ENCODE measurements around the gene ETV6. TPM values are rescaled to one million over a fixed set of nuclear protein-coding genes. Genes with fewer than 3 reads are reported as not detected.

Gene ETV6
- total RNA-seq: 14.7 TPM

DNA sequence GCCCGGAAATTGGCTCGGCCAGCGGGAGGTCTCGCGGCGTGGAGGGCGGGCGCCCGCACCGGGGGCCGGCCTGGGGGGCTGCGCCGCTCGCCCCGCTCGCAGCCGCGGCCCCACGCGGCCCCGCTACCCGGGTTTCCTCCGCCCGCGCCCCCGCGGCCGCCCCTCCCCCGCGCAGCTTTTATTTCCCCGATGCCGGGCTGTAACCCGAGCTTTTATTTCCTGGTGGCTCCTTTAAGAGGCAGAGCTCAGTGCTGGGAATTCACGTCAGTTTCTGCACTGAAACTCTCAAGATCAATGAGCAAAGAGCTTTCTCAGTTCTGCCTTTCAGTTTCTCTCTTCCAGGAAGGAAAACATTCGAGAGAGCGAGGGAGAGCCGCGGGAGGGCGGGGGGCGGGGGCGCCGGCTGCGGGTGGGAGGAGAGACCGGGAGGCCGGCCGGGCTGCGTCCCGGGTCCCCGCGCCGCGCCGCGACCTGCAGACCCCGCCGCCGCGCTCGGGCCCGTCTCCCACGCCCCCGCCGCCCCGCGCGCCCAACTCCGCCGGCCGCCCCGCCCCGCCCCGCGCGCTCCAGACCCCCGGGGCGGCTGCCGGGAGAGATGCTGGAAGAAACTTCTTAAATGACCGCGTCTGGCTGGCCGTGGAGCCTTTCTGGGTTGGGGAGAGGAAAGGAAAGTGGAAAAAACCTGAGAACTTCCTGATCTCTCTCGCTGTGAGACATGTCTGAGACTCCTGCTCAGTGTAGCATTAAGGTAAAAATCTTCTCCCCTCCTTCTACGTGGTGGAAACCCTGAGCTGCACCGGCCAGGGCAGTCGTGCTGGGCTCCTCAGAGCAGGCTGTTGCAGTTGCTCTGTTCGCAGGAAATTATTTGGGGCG lies at the start of gene ETV6:
Gene ETV6 (plus strand): TSS at position 262 of the 873 bp plus-strand sequence. CDS start 454 bp downstream, at position 716.
- no peak for DNase-seq (ENCODE audit: extremely low spot score in 2 of 2)
- TF ChIP-seq POLR2A (IDR thresholded peaks at IDR 0.05): peak in 1 of 2 donors; percentile 29
- TF ChIP-seq, protein P1, sequence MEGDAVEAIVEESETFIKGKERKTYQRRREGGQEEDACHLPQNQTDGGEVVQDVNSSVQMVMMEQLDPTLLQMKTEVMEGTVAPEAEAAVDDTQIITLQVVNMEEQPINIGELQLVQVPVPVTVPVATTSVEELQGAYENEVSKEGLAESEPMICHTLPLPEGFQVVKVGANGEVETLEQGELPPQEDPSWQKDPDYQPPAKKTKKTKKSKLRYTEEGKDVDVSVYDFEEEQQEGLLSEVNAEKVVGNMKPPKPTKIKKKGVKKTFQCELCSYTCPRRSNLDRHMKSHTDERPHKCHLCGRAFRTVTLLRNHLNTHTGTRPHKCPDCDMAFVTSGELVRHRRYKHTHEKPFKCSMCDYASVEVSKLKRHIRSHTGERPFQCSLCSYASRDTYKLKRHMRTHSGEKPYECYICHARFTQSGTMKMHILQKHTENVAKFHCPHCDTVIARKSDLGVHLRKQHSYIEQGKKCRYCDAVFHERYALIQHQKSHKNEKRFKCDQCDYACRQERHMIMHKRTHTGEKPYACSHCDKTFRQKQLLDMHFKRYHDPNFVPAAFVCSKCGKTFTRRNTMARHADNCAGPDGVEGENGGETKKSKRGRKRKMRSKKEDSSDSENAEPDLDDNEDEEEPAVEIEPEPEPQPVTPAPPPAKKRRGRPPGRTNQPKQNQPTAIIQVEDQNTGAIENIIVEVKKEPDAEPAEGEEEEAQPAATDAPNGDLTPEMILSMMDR (IDR thresholded peaks at IDR 0.05): no peak
- Histone ChIP-seq H3K27me3 (no peaks in the 10 kb centered on the region), H3K36me3 (no peaks in the 10 kb centered on the region), H3K27ac (peak within 1 kb of the TSS; percentile 89), H3K9me3 (no peaks in the 10 kb centered on the region), H3K4me1 (peaks cover 41% of the 10 kb centered on the region), H3K4me3 (peak within 1 kb of the TSS; percentile 87 to 89)
- intact Hi-C loops (cut with DNase I): loop anchor here (10.0 kb wide), 1 partner anchor 225 kb away; no protein-coding TSS in a partner anchor

DNA sequence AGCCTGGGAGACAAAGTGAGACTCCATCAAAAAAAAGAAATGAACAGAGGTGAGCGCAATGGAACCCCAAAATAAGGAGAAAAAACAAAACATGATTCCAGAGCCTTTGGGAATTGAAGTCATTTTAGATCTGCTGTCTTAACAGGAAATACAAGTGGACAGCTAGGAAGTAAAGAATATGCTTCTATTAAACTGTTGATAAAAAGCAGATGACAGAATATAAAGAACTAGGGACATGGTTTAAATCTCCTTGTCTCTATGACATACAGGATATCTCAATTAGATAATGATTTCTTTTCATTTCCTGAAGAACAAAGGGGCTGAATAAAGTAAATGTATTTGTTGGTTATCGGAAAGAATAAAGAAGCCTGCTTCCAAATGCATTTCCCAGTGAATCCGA lies 49.3 kb upstream of the ETV6 start:
- Histone ChIP-seq H3K27ac (no peak overlapping the region), H3K4me3 (no peak overlapping the region), H3K27me3 (no peaks in the 10 kb centered on the region), H3K9me3 (no peaks in the 10 kb centered on the region), H3K4me1 (no peaks in the 10 kb centered on the region), H3K36me3 (no peaks in the 10 kb centered on the region)
- no peak for TF ChIP-seq POLR2AphosphoS5 (IDR thresholded peaks at IDR 0.05; ENCODE audit: insufficient read depth in 1 of 2, low read depth in 1 of 2)
- TF ChIP-seq, protein P1 (IDR thresholded peaks at IDR 0.05): no peak
- no peak for TF ChIP-seq POLR2A (IDR thresholded peaks at IDR 0.05)
- no peak for DNase-seq (ENCODE audit: extremely low spot score in 2 of 2)
- intact Hi-C loops (cut with DNase I): no loop called here

DNA sequence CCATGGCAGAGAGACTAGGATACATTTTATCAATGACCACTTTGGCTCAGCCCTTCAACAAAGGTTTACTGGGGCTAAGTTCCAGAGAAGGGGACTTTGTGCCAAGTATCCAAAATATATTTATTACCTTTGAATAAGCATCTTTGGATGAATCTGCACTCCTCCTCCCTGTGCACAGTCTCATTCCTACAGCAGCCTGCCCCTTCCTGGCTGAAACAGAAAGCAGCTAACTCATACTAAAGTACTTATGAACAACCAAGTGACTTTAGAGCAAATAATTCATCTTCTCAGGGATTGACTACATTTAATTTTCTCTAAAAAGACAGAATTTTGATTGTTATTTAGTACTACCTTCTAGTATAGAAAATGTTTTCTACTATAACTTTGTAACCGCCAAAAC lies 47.8 kb upstream of the ETV6 start:
- Histone ChIP-seq H3K4me1 (no peaks in the 10 kb centered on the region), H3K9me3 (no peaks in the 10 kb centered on the region), H3K27me3 (no peaks in the 10 kb centered on the region), H3K27ac (no peak overlapping the region), H3K36me3 (no peaks in the 10 kb centered on the region), H3K4me3 (no peak overlapping the region)
- no peak for DNase-seq (ENCODE audit: extremely low spot score in 2 of 2)
- intact Hi-C loops (cut with DNase I): no loop called here
- TF ChIP-seq, protein P1 (IDR thresholded peaks at IDR 0.05): no peak
- TF ChIP-seq POLR2AphosphoS5 (IDR thresholded peaks at IDR 0.05; ENCODE audit: insufficient read depth in 1 of 2, low read depth in 1 of 2) (no peak), POLR2A (IDR thresholded peaks at IDR 0.05) (no peak)

DNA sequence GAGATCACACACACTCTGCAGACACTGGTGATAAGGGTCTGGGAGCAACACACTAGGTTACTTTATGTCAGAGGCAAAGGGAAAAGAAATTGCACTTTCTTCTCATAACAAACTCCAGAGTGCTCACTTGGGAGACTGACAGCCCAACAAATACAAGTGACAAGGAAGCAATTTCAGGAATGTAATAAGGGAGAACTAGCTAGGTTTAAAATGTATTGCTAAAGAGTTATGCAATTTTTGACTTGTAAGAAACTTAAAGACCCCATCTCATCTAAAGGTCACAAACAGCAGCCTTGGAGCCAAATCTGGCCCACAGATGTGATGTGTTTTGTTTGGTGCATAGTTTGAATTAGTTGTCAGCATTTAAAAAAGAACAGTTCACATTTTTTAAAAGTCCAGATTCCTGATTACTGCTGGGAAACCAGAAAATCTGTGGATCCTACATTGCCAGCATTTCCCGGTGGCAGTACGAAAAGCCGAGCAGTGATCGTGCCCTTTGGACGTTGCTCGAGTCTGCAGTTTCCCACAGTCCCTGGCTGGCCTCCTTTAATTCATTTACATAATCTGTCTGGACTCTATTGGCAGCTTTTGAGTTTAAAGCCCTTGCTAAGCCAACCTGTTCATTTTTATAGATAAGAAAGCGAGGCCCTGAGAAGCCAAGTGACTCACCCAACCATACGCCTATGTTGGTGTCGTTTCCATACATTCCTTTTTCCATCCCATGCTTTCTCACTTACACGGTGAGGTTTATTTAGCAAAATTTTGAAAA lies 42.0 kb upstream of the ETV6 start:
- DNase-seq (ENCODE audit: extremely low spot score in 2 of 2): no peak
- H3K9me3 ChIP-seq: no peaks in the 10 kb centered on the region
- TF ChIP-seq POLR2AphosphoS5 (IDR thresholded peaks at IDR 0.05; ENCODE audit: insufficient read depth in 1 of 2, low read depth in 1 of 2) (no peak), POLR2A (IDR thresholded peaks at IDR 0.05) (no peak)
- TF ChIP-seq, protein P1 (IDR thresholded peaks at IDR 0.05): no peak
- H3K4me3 ChIP-seq: no peak overlapping the region
- no peaks in the 10 kb centered on the region for H3K27me3 ChIP-seq
- no peak overlapping the region for H3K27ac ChIP-seq
- H3K4me1 ChIP-seq: no peaks in the 10 kb centered on the region
- H3K36me3 ChIP-seq: no peaks in the 10 kb centered on the region
- intact Hi-C loops (cut with DNase I): no loop called here

Data from vagina (tissue), 2 donors.